H1 (cell line): ENCODE results near the gene TP53TG3D. TPM values are rescaled to one million over a fixed set of nuclear protein-coding genes. Genes with fewer than 3 reads are reported as not detected.
"Not testable (repeated sequence)": the region's sequence is repeated elsewhere in the genome, so short reads cannot be mapped to it uniquely, and the experiment has no call there.

Experiments used
- CTCF ChIA-PET: fragments of 300-600 bp; sonication (Branson Sonifier 250); formaldehyde crosslinking; loops from one replicate; lab custom pipeline; 2021; ENCODE audit not compliant: partially characterized antibody; lab: Charles Lee
- POLR2A ChIA-PET: fragments of 300-600 bp; sonication (Branson Sonifier 250); formaldehyde crosslinking; loops from one replicate; lab custom pipeline; 2021; ENCODE audit warnings: inconsistent platforms; ENCODE audit not compliant: partially characterized antibody; lab: Charles Lee
- DNase-seq, 2 experiments: peaks; one replicate each; pipeline versions ENCODE4 v3.0.0 to v3.0.0-alpha.2; 2010 to 2022; ENCODE audit warnings: low spot score in 2 of 2, low read depth in 1 of 2, mixed read lengths in 1 of 2
- FAIRE-seq: peaks from 2 replicates; lab custom pipeline; 2011; peaks lifted over from hg19 to GRCh38; lab: Jason Lieb, UNC
- H2AFZ ChIP-seq: 2 replicates; pipeline ENCODE4 v1.8.1; 2012; ENCODE audit warnings: low read length, inconsistent platforms
- H2AK5ac ChIP-seq: 2 replicates; pipeline ENCODE4 v1.6.1; 2013; ENCODE audit warnings: low read depth, low read length
- H2BK120ac ChIP-seq: replicated peaks from 2 replicates; pipeline ENCODE3; 2013; ENCODE audit warnings: low read depth, low read length, inconsistent platforms
- H2BK12ac ChIP-seq: 2 replicates; pipeline ENCODE4 v1.6.1; 2013; ENCODE audit warnings: low read depth, low read length
- H2BK15ac ChIP-seq: 2 replicates; pipeline ENCODE4 v1.6.1; 2013; ENCODE audit warnings: low read length
- H2BK20ac ChIP-seq: 2 replicates; pipeline ENCODE4 v1.6.1; 2013; ENCODE audit warnings: low read length
- H2BK5ac ChIP-seq: 2 replicates; pipeline ENCODE4 v1.6.1; 2013; ENCODE audit warnings: low read depth, low read length
- H3K14ac ChIP-seq: 2 replicates; pipeline ENCODE4 v1.6.1; 2013; ENCODE audit warnings: inconsistent platforms; ENCODE audit not compliant: insufficient read length
- H3K18ac ChIP-seq: 2 replicates; pipeline ENCODE4 v1.6.1; 2013; ENCODE audit warnings: low read length; ENCODE audit errors: extremely low read depth
- H3K23ac ChIP-seq: 2 replicates; pipeline ENCODE4 v1.6.1; 2013; ENCODE audit warnings: inconsistent platforms; ENCODE audit not compliant: insufficient read length
- H3K23me2 ChIP-seq: 2 replicates; pipeline ENCODE4 v1.6.1; 2013; ENCODE audit warnings: low read depth, low read length
- H3K27ac ChIP-seq: 2 replicates; pipeline ENCODE4 v1.6.1; 2011; ENCODE audit warnings: low read depth, low read length, inconsistent platforms
- H3K27me3 ChIP-seq, 4 experiments: replicated peaks in 1 of 4; 1 replicate in 1 of 4; 2 replicates in 3 of 4; pipeline versions ENCODE4 v1.6.1 to v1.8.1; 2011 to 2013; ENCODE audit warnings: low read length in 3 of 4, mild to moderate bottlenecking in 3 of 4, inconsistent platforms in 2 of 4, mixed read lengths in 2 of 4, moderate library complexity in 1 of 4; ENCODE audit not compliant: control insufficient read depth in 3 of 4, insufficient read depth in 3 of 4; ENCODE audit errors: extremely low read depth in 1 of 4
- H3K36me3 ChIP-seq, 4 experiments: 2 replicates each; pipeline versions ENCODE4 v1.6.1 to v1.8.1; 2011 to 2013; ENCODE audit warnings: mild to moderate bottlenecking in 4 of 4, low read length in 3 of 4, moderate library complexity in 2 of 4, control low read depth in 1 of 4, inconsistent platforms in 1 of 4; ENCODE audit not compliant: insufficient read depth in 4 of 4, control insufficient read depth in 2 of 4
- H3K4ac ChIP-seq: replicated peaks from 2 replicates; pipeline ENCODE3; 2013; ENCODE audit warnings: low read length, low read depth, mixed read lengths, inconsistent platforms; ENCODE audit not compliant: insufficient read length
- H3K4me1 ChIP-seq, 4 experiments: replicated peaks in 1 of 4; 1 replicate in 1 of 4; 2 replicates in 3 of 4; pipeline versions ENCODE4 v1.6.1 to v1.8.1; 2011 to 2013; ENCODE audit warnings: low read length in 3 of 4, inconsistent platforms in 2 of 4, mixed read lengths in 1 of 4; ENCODE audit not compliant: insufficient read depth in 4 of 4, control insufficient read depth in 3 of 4
- H3K4me2 ChIP-seq, 2 experiments: 2 replicates each; pipeline versions ENCODE4 v1.6.1 to v1.8.1; 2011 to 2013; ENCODE audit warnings: low read depth in 2 of 2, low read length in 2 of 2, control low read depth in 1 of 2, inconsistent platforms in 1 of 2, mild to moderate bottlenecking in 1 of 2; ENCODE audit not compliant: insufficient read depth in 1 of 2
- H3K4me3 ChIP-seq, 4 experiments: fragments of 200-600, 300-600 bp in 1 of 4; sonication (generic), shearing (Covaris generic), sonication (Bioruptor Twin) in 1 of 4; 2 replicates each; pipeline versions ENCODE4 v1.5.1 to v1.8.1; 2011 to 2016; ENCODE audit warnings: low read length in 4 of 4, low read depth in 3 of 4, control low read depth in 2 of 4, inconsistent platforms in 2 of 4, mild to moderate bottlenecking in 2 of 4, mixed read lengths in 1 of 4, moderate library complexity in 1 of 4; ENCODE audit not compliant: insufficient read depth in 2 of 4; ENCODE audit errors: extremely low read depth in 1 of 4
- H3K56ac ChIP-seq: replicated peaks from 2 replicates; pipeline ENCODE3; 2013; ENCODE audit warnings: low read depth, mild to moderate bottlenecking, mixed read lengths, low read length, inconsistent platforms; ENCODE audit not compliant: insufficient read length
- H3K79me1 ChIP-seq: 2 replicates; pipeline ENCODE4 v1.6.1; 2013; ENCODE audit warnings: low read depth, low read length, control low read depth
- H3K79me2 ChIP-seq, 2 experiments: 2 replicates each; pipeline versions ENCODE4 v1.6.1 to v1.8.1; 2012 to 2013; ENCODE audit warnings: low read length in 2 of 2, mild to moderate bottlenecking in 2 of 2, inconsistent platforms in 1 of 2; ENCODE audit not compliant: insufficient read depth in 2 of 2, control insufficient read depth in 1 of 2
- H3K9ac ChIP-seq, 4 experiments: replicated peaks in 1 of 4; 1 replicate in 1 of 4; 2 replicates in 3 of 4; pipeline versions ENCODE4 v1.6.1 to v1.8.1; 2011 to 2013; ENCODE audit warnings: low read depth in 3 of 4, low read length in 3 of 4, control low read depth in 2 of 4, mild to moderate bottlenecking in 2 of 4, moderate library complexity in 2 of 4, inconsistent platforms in 1 of 4; ENCODE audit errors: extremely low read depth in 1 of 4
- H3K9me3 ChIP-seq, 2 experiments: 2 replicates each; pipeline versions ENCODE4 v1.6.1 to v1.8.1; 2012 to 2013; ENCODE audit warnings: mild to moderate bottlenecking in 2 of 2, moderate library complexity in 2 of 2, control low read depth in 1 of 2, inconsistent platforms in 1 of 2, low read depth in 1 of 2, low read length in 1 of 2, mixed read lengths in 1 of 2; ENCODE audit not compliant: insufficient read depth in 2 of 2
- H4K20me1 ChIP-seq, 2 experiments: replicated peaks in 1 of 2; 2 replicates each; pipeline versions ENCODE3 to v1.8.1; 2011 to 2013; ENCODE audit warnings: inconsistent platforms in 2 of 2, low read length in 2 of 2, mild to moderate bottlenecking in 1 of 2; ENCODE audit not compliant: insufficient read depth in 2 of 2, control insufficient read depth in 1 of 2
- H4K5ac ChIP-seq: 2 replicates; pipeline ENCODE4 v1.6.1; 2013; ENCODE audit warnings: low read length, low read depth, mixed read lengths, inconsistent platforms; ENCODE audit not compliant: insufficient read length
- H4K8ac ChIP-seq: 2 replicates; pipeline ENCODE4 v1.8.0; 2013; ENCODE audit warnings: mild to moderate bottlenecking, moderate library complexity, low read length, inconsistent platforms; ENCODE audit not compliant: insufficient read depth; ENCODE audit errors: extremely low read depth
- H4K91ac ChIP-seq: replicated peaks from 2 replicates; pipeline ENCODE3; 2013; ENCODE audit warnings: low read length, mixed read lengths, inconsistent platforms; ENCODE audit not compliant: insufficient read length
- WGBS, 2 experiments: shearing (Covaris generic) in 1 of 2; methylation state at CpG; one replicate each; pipeline versions ENCODE4 v1.1.6 to v1.1.7; 2013 to 2015; ENCODE audit warnings: low lambda C conversion rate in 2 of 2, mixed read lengths in 2 of 2, inconsistent platforms in 1 of 2, low coverage in 1 of 2, missing lambda C conversion rate in 1 of 2; ENCODE audit not compliant: insufficient replicate concordance in 2 of 2, insufficient coverage in 1 of 2, insufficient read length in 1 of 2; ENCODE audit errors: extremely low coverage in 1 of 2, missing lambda C conversion rate in 1 of 2; 5-methylcytosine and 5-hydroxymethylcytosine counted together
- polyA plus RNA-seq, 7 experiments: library from polyadenylated mRNA; depleted of rRNA in 3 of 7; stranded (reverse) in 5 of 7; unstranded in 2 of 7; fragments of >200 nt in 5 of 7; fragments of 200-250 nt in 2 of 7; gene quantifications; 1 replicate in 5 of 7; 2 replicates in 1 of 7; 4 replicates in 1 of 7; pipeline versions ENCODE4 v1.2.1 to v1.2.3, GENCODE V29; 2011 to 2013; ENCODE audit warnings: missing spikeins in 2 of 7, mixed read lengths in 2 of 7
- total RNA-seq: library from RNA; stranded (reverse); fragmentation: NEBNext Ultra II Directional; extraction: Animal tissue kit (Norgen Biotek cat#: 25700); gene quantifications from 2 replicates; pipeline ENCODE4 v1.2.1, GENCODE V29; 2021

Gene TP53TG3D
- total and polyA plus RNA-seq, 2 of the 8 experiments (the other 6 are each of a cell fraction or from before 2014, with no cell fraction given) = not detected

DNA sequence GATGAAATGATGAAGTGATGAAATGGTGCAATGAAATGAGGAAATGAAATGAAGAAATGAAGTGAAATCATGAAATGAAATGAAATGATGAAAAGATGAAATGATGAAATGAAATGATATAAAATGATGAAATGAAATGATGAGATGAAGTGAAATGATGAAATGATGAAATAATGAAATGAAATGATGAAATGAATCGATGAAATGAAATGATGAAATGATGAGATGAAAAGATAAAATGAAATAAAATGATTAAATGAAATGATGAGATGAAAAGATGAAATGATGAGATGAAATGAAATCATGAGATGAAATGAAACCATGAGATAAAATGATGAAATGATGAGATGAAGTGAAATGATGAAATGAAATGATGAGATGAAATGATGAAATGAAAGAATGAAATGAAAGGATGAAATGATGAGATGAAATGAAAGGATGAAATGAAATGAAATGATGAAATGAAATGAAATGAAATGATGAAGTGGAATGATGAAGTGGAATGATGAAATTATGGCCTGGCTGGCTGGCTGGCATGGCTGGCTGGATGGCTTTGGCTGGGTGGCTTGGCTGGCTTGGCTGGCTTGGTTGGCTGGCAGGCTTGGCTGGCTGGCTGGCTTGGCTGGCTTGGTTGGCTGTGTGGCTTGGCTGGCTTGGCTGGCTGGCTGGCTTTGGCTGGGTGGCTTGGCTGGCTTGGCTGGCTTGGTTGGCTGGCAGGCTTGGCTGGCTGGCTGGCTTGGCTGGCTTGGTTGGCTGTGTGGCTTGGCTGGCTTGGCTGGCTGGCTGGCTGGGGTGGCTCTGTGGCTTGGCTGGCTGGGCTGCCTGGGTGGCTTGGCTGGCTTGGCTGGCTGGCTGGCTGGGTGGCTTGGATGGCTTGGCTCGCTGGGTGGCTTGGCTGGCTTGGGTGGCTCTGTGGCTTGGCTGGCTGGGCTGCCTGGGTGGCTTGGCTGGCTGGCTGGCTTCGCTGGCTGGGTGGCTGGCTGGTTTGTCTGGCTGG is 32.0 kb downstream of the TP53TG3D start:
- not testable (repeated sequence) for FAIRE-seq

More for the DNA sequence above, 32.0 kb downstream of the TP53TG3D start:
- H2BK120ac ChIP-seq, H3K27ac ChIP-seq, H4K5ac ChIP-seq, CTCF ChIA-PET, H2BK5ac ChIP-seq, H3K18ac ChIP-seq, H2BK20ac ChIP-seq, H2BK15ac ChIP-seq, H3K4me2 ChIP-seq, H3K79me1 ChIP-seq, H4K8ac ChIP-seq, H2BK12ac ChIP-seq, H4K20me1 ChIP-seq, H3K23ac ChIP-seq, H3K23me2 ChIP-seq, H3K27me3 ChIP-seq, H2AFZ ChIP-seq, H3K9ac ChIP-seq, H4K91ac ChIP-seq, H3K4me3 ChIP-seq, H3K4me1 ChIP-seq, DNase-seq, H3K79me2 ChIP-seq, H2AK5ac ChIP-seq, H3K36me3 ChIP-seq, H3K14ac ChIP-seq, H3K4ac ChIP-seq, POLR2A ChIA-PET, H3K56ac ChIP-seq: not testable (repeated sequence)
- peaks cover 0 to 29% of the 10 kb centered on the region in 2 experiments; a peak in 1 of 4 replicates for H3K9me3 ChIP-seq
- 76 to 100% methylated on average over 1 to 2 of the region's 3 CpGs for WGBS, 2 experiments
